ENCODE measurements around the gene LASP1NB.

Gene LASP1NB

DNA sequence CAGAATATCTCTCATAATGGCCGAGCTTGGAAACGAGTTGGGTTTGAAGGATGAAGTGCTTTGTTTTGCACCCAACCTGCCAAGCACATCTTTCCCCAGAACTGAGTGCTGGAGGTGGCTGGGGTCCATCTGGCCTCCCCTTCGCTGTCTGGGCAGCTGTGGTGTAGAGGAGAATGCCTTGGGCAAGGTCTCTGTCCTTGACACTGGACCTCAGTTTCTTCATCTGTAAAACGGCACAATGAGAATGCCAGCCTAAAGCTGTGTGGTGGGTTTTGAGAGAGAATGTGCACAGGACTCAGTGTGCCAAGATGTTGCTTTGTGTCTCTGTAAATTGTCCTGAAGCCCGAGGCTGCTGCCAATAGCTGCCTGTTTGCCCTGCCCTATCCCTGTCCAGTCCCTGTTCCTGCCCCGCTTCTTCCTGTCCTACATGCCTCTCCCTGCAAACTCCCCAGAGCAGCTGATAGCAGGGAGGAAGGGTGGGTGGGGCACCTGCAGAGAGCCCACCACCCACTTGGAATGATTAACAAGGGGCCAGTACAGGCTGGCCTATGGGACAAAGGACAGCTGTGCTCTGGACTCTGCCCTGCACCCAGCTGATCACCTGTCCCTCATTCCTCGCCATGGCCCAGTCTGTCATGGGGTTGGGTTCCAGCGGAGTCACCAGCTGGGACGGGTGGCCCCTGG is 40.2 kb upstream of the LASP1NB start (continued):
- TF ChIP-seq HOXA3 (CRISPR knock-in tag; IDR thresholded peaks at IDR 0.05) (peak; percentile 43; the same call in 1 of the 2 replicates), ZSCAN25 (CRISPR knock-in tag; IDR thresholded peaks at IDR 0.05) (0 out of 2 replicates have a peak, but pooled peaks have one; percentile 31), TBX2 (CRISPR knock-in tag; IDR thresholded peaks at IDR 0.05; ENCODE audit: borderline replicate concordance) (no peak), ZBTB7B (CRISPR knock-in tag; IDR thresholded peaks at IDR 0.05) (peak; percentile 54; the same call in 1 of the 2 replicates), NCOA2 (CRISPR knock-in tag; IDR thresholded peaks at IDR 0.05) (0 out of 2 replicates have a peak, but pooled peaks have one; percentile 9), EP300 (IDR thresholded peaks at IDR 0.05; ENCODE audit: low read depth in 2 of 2, low read length in 2 of 2) (no peak), EP300 (CRISPR knock-in tag; IDR thresholded peaks at IDR 0.05; ENCODE audit: borderline replicate concordance) (0 out of 2 replicates have a peak, but pooled peaks have one; percentile 15), MAFG (CRISPR knock-in tag; IDR thresholded peaks at IDR 0.05) (no peak), CREB1 (IDR thresholded peaks at IDR 0.05) (no peak), CREB1 (CRISPR knock-in tag; IDR thresholded peaks at IDR 0.05) (no peak), BCL6 (CRISPR knock-in tag; IDR thresholded peaks at IDR 0.05) (0 out of 2 replicates have a peak, but pooled peaks have one; percentile 11), PHF21A (CRISPR knock-in tag; IDR thresholded peaks at IDR 0.05) (0 out of 2 replicates have a peak, but pooled peaks have one; percentile 43), ZNF768 (CRISPR knock-in tag; IDR thresholded peaks at IDR 0.05) (peak; percentile 36; the same call in 1 of the 2 replicates), SP5 (CRISPR knock-in tag; IDR thresholded peaks at IDR 0.05; ENCODE audit: borderline replicate concordance, low read depth) (peak; percentile 66; the same call in 1 of the 2 replicates), NR1H2 (CRISPR knock-in tag; IDR thresholded peaks at IDR 0.05; ENCODE audit: borderline replicate concordance, low read depth) (no peak), SAP130 (CRISPR knock-in tag; IDR thresholded peaks at IDR 0.05; ENCODE audit: low read depth) (peak; percentile 77)
- TF ChIP-seq, protein P1, sequence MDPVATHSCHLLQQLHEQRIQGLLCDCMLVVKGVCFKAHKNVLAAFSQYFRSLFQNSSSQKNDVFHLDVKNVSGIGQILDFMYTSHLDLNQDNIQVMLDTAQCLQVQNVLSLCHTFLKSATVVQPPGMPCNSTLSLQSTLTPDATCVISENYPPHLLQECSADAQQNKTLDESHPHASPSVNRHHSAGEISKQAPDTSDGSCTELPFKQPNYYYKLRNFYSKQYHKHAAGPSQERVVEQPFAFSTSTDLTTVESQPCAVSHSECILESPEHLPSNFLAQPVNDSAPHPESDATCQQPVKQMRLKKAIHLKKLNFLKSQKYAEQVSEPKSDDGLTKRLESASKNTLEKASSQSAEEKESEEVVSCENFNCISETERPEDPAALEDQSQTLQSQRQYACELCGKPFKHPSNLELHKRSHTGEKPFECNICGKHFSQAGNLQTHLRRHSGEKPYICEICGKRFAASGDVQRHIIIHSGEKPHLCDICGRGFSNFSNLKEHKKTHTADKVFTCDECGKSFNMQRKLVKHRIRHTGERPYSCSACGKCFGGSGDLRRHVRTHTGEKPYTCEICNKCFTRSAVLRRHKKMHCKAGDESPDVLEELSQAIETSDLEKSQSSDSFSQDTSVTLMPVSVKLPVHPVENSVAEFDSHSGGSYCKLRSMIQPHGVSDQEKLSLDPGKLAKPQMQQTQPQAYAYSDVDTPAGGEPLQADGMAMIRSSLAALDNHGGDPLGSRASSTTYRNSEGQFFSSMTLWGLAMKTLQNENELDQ (CRISPR knock-in tag; IDR thresholded peaks at IDR 0.05; ENCODE audit: borderline replicate concordance): no peak
- TF ChIP-seq, protein P2, sequence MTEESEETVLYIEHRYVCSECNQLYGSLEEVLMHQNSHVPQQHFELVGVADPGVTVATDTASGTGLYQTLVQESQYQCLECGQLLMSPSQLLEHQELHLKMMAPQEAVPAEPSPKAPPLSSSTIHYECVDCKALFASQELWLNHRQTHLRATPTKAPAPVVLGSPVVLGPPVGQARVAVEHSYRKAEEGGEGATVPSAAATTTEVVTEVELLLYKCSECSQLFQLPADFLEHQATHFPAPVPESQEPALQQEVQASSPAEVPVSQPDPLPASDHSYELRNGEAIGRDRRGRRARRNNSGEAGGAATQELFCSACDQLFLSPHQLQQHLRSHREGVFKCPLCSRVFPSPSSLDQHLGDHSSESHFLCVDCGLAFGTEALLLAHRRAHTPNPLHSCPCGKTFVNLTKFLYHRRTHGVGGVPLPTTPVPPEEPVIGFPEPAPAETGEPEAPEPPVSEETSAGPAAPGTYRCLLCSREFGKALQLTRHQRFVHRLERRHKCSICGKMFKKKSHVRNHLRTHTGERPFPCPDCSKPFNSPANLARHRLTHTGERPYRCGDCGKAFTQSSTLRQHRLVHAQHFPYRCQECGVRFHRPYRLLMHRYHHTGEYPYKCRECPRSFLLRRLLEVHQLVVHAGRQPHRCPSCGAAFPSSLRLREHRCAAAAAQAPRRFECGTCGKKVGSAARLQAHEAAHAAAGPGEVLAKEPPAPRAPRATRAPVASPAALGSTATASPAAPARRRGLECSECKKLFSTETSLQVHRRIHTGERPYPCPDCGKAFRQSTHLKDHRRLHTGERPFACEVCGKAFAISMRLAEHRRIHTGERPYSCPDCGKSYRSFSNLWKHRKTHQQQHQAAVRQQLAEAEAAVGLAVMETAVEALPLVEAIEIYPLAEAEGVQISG (CRISPR knock-in tag; IDR thresholded peaks at IDR 0.05): peak; percentile 41; the same call in 1 of the 2 replicates
- TF ChIP-seq, protein P3, sequence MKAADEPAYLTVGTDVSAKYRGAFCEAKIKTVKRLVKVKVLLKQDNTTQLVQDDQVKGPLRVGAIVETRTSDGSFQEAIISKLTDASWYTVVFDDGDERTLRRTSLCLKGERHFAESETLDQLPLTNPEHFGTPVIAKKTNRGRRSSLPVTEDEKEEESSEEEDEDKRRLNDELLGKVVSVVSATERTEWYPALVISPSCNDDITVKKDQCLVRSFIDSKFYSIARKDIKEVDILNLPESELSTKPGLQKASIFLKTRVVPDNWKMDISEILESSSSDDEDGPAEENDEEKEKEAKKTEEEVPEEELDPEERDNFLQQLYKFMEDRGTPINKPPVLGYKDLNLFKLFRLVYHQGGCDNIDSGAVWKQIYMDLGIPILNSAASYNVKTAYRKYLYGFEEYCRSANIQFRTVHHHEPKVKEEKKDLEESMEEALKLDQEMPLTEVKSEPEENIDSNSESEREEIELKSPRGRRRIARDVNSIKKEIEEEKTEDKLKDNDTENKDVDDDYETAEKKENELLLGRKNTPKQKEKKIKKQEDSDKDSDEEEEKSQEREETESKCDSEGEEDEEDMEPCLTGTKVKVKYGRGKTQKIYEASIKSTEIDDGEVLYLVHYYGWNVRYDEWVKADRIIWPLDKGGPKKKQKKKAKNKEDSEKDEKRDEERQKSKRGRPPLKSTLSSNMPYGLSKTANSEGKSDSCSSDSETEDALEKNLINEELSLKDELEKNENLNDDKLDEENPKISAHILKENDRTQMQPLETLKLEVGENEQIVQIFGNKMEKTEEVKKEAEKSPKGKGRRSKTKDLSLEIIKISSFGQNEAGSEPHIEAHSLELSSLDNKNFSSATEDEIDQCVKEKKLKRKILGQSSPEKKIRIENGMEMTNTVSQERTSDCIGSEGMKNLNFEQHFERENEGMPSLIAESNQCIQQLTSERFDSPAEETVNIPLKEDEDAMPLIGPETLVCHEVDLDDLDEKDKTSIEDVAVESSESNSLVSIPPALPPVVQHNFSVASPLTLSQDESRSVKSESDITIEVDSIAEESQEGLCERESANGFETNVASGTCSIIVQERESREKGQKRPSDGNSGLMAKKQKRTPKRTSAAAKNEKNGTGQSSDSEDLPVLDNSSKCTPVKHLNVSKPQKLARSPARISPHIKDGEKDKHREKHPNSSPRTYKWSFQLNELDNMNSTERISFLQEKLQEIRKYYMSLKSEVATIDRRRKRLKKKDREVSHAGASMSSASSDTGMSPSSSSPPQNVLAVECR (CRISPR knock-in tag; IDR thresholded peaks at IDR 0.05; ENCODE audit: borderline replicate concordance): peak; percentile 82
- TF ChIP-seq, protein P4, sequence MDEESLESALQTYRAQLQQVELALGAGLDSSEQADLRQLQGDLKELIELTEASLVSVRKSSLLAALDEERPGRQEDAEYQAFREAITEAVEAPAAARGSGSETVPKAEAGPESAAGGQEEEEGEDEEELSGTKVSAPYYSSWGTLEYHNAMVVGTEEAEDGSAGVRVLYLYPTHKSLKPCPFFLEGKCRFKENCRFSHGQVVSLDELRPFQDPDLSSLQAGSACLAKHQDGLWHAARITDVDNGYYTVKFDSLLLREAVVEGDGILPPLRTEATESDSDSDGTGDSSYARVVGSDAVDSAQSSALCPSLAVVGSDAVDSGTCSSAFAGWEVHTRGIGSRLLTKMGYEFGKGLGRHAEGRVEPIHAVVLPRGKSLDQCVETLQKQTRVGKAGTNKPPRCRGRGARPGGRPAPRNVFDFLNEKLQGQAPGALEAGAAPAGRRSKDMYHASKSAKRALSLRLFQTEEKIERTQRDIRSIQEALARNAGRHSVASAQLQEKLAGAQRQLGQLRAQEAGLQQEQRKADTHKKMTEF (CRISPR knock-in tag; IDR thresholded peaks at IDR 0.05): peak; percentile 35; the same call in 1 of the 2 replicates

Measured in HepG2 (cell line).